ENCODE results near the gene SLC9A7.

SLC9A7 gene

DNA sequence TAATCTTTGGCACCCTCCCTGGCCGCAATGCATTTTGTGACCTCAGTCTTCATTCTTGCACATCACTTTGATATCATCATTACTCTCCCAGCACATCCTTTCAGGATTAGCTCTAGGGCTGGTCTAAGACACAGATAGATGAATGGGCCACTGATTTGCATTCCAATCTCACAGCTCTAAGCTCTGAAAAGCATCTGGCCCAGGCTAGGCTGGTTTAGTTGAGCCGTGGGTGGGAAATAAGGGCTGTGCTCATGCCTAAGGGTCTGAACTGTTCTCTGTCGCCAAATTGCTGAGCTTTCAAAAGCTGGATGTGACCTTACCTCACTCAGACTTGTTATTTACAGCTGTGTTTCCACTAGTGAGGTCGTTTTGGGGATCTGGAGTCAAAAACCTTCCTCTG lies 30.0 kb upstream of the SLC9A7 start:
- TF ChIP-seq, protein P1, sequence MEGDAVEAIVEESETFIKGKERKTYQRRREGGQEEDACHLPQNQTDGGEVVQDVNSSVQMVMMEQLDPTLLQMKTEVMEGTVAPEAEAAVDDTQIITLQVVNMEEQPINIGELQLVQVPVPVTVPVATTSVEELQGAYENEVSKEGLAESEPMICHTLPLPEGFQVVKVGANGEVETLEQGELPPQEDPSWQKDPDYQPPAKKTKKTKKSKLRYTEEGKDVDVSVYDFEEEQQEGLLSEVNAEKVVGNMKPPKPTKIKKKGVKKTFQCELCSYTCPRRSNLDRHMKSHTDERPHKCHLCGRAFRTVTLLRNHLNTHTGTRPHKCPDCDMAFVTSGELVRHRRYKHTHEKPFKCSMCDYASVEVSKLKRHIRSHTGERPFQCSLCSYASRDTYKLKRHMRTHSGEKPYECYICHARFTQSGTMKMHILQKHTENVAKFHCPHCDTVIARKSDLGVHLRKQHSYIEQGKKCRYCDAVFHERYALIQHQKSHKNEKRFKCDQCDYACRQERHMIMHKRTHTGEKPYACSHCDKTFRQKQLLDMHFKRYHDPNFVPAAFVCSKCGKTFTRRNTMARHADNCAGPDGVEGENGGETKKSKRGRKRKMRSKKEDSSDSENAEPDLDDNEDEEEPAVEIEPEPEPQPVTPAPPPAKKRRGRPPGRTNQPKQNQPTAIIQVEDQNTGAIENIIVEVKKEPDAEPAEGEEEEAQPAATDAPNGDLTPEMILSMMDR (IDR thresholded peaks at IDR 0.05), result no peak

- TF ChIP-seq, protein P1 (IDR thresholded peaks at IDR 0.05), result no peak
These were observed 23.1 kb upstream of the SLC9A7 start for GRCh38 chrX:46782034-46782433.

DNA sequence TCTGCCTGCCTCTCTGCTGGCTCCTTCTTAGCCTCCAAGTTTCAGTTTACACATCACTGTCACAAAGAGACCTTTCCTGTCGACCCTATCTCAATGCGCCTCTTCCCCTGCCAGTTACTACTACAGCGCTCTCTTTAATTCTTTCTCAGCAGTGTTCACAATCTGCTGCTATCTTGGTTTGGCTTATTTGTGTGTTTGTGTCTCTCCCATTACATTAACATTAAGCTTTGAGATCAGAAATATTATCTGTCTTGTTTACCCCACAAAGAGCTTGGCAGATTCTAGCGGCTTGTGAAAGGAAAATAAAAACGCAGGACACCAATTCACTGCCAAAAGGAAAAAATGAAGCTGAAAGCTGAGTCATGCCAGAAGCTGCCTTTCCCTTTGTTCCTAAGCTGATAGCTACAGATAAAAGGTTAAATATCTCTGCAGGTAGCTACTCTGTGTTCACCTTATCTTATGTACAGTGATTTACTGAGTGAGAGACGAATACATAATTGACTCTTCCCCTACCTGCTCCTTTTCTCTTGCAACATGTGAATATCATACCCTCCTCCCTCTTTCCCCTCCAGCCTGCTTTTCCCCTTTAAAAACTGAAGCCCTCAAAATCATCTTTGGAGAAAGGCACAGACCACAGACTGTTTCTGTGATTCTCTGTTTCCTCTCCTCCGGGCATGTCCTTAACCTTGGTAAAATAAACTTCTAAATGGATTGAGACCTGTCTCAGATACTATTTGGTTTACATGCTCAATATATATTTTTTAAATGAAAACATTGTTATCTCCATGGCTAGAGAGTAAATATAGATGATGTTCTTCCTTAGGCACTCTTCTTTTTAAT lies 19.3 kb upstream of the SLC9A7 start:
- TF ChIP-seq, protein P1 (IDR thresholded peaks at IDR 0.05), result no peak

DNA sequence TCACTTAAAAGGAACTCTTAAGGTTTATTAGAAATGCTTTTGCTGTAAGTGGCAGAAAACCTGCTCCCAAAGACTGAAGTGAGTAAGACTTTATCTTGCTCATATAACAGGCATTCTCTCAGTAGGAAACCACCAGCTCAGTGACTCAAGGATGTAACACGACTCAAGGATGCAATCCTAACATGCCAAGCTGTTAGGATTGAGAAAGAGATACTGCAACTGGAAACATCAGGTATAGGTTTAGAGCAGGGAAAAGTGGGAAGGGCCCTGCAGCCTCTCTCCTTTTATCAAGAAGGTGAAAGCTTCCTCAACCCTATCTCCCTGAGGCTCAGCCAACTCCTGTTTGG lies 11.9 kb upstream of the SLC9A7 start:
- TF ChIP-seq, protein P1 (IDR thresholded peaks at IDR 0.05), result no peak

GRCh38 chrX:46770000-46770816 lies 11.3 kb upstream of the SLC9A7 start:
- TF ChIP-seq, protein P1 (IDR thresholded peaks at IDR 0.05), result no peak

GRCh38 chrX:46762963-46763362 lies 4.0 kb upstream of the SLC9A7 start:
- TF ChIP-seq, protein P1 (IDR thresholded peaks at IDR 0.05), result no peak

GRCh38 chrX:46759645-46759974 lies 692 bp upstream of the SLC9A7 start:
- TF ChIP-seq, protein P1 (IDR thresholded peaks at IDR 0.05), result no peak

Data from LNCAP (cell line).